Peyer's patch (tissue), 4 donors: Measurements from ENCODE around the gene ORM1.
"Not testable (repeated sequence)": the region's sequence is repeated elsewhere in the genome, so short reads cannot be mapped to it uniquely, and the experiment has no call there.

Experiments used
- POLR2A ChIP-seq, 2 donors: fragments of 450-650 bp; IDR thresholded peaks; one replicate each; pipeline ENCODE4 v1.5.1; 2017; ENCODE audit warnings: antibody characterized with exemption in 2 of 2, mild to moderate bottlenecking in 2 of 2, moderate library complexity in 2 of 2
- TF ChIP-seq, protein P1 (sequence below), 6 experiments: fragments of 450-650 bp in 4 of 6; fragments of 200-600 bp in 2 of 6; sonication (generic) in 1 of 6; IDR thresholded peaks; one replicate each; pipeline ENCODE4 v1.5.1; 2017 to 2019; ENCODE audit warnings: antibody characterized with exemption in 6 of 6, mild to moderate bottlenecking in 3 of 6, moderate library complexity in 1 of 6

DNA sequence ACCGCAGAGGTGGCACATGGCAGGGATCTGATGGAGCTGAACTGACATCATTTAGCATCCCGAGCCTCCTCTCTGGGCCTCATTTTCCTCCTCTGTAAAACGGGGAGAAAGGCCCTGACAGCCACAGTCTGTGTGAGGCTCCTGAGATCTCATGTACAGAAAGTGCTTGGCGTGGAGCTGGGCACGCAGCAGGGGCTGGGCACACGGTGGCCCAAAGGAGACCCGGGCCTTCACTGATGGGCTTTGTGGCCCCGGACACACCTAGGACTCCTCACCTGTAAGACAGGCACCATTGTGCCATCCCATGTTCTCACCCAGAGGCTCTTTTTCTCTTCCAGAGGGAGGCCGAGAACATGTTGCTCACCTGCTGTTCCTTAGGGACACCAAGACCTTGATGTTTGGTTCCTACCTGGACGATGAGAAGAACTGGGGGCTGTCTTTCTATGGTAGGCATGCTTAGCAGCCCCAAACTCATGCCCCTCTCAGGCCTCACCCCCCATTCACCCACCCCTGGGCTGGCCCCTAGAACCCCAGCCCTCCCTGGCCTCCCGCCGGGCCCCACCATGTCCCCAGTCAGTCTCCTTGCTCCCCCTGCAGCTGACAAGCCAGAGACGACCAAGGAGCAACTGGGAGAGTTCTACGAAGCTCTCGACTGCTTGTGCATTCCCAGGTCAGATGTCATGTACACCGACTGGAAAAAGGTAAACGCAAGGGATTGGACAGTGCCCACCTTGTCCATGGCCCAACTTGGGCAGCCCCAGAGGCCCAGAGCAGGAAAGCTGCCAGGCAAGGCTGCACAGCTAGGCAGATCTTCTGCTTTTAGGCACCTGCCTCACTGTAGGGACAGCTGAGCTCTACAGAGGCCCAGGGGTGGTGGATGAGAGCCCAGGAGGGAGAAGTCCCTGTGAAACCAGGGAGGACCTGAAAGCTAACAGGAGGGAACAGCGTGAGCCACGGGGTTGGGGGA, 8.6 kb downstream of the ORM1 start:
- TF ChIP-seq, protein P1, sequence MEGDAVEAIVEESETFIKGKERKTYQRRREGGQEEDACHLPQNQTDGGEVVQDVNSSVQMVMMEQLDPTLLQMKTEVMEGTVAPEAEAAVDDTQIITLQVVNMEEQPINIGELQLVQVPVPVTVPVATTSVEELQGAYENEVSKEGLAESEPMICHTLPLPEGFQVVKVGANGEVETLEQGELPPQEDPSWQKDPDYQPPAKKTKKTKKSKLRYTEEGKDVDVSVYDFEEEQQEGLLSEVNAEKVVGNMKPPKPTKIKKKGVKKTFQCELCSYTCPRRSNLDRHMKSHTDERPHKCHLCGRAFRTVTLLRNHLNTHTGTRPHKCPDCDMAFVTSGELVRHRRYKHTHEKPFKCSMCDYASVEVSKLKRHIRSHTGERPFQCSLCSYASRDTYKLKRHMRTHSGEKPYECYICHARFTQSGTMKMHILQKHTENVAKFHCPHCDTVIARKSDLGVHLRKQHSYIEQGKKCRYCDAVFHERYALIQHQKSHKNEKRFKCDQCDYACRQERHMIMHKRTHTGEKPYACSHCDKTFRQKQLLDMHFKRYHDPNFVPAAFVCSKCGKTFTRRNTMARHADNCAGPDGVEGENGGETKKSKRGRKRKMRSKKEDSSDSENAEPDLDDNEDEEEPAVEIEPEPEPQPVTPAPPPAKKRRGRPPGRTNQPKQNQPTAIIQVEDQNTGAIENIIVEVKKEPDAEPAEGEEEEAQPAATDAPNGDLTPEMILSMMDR (IDR thresholded peaks at IDR 0.05) = not testable (repeated sequence)
- TF ChIP-seq POLR2A (IDR thresholded peaks at IDR 0.05) = not testable (repeated sequence)
